HG03469 (cell line): Measurements from ENCODE around the gene ORAI2.
"Not testable (repeated sequence)": the region's sequence is repeated elsewhere in the genome, so short reads cannot be mapped to it uniquely, and the experiment has no call there.

Experiments
- ATAC-seq: cut with Tn5 transposase; IDR thresholded peaks from one replicate; pipeline ENCODE4 v1.9.1; 2021; ENCODE audit warnings: mild to moderate bottlenecking, moderate library complexity, moderate number of reproducible peaks; ENCODE audit not compliant: unreplicated experiment

ORAI2 gene

DNA sequence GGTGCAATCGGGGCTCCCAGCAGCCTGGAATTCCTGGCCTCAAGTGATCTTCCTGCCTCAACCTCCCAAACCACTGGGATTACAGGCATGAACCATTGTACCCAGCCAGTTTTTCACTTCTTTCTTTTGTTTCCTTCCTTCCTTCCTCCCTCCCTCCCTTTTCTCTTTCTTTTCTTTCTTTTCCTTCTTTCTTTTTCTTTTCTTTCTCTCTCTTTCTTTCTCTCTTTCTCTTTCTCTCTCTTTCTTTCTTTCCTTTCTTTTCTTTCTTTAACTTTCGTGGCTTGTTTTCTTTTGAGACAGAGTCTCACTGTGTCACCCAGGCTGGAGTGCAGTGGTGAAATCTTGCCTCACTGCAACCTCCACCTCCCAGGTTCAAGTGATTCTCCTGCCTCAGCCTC lies 12.3 kb downstream of the ORAI2 start:
- ATAC-seq = no peak

DNA sequence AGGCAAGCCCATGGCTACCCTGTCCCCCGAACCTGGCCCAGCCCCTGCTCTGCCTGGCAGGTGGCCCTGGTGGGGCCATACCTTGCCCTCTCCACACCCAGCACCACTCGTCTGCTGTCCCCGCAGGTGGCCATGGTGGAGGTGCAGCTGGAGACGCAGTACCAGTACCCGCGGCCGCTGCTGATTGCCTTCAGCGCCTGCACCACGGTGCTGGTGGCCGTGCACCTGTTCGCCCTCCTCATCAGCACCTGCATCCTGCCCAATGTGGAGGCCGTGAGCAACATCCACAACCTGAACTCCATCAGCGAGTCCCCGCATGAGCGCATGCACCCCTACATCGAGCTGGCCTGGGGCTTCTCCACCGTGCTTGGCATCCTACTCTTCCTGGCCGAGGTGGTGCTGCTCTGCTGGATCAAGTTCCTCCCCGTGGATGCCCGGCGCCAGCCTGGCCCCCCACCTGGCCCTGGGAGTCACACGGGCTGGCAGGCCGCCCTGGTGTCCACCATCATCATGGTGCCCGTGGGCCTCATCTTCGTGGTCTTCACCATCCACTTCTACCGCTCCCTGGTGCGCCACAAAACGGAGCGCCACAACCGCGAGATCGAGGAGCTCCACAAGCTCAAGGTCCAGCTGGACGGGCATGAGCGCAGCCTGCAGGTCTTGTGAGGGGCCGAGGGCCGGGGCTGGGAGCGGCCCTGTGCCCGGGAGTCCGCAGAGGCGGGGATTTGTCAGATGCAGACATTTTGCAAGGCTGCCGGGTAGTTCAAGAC lies 13.2 kb downstream of the ORAI2 start:
- no peak for ATAC-seq

GRCh38 chr7:102447311-102447710 lies 13.9 kb downstream of the ORAI2 start:
- ATAC-seq = no peak

DNA sequence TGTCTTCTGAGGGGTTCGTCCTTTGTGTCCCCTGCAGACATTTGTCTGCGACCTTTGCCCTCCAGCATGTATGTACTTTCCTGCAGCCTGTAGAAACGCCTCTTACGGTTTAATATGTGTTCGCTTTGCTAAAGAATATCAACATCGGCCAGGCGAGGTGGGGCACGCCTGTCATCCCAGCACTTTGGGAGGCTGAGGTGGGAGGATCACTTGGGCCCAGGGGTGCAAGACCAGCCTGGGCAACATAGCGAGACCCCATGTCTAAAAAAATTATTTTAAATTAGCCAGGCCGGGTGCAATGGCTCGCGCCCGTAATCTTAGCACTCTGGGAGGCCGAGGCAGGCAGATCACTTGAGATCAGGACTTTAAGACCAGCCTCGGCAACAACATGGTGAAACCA lies 15.8 kb downstream of the ORAI2 start:
- no peak for ATAC-seq

DNA sequence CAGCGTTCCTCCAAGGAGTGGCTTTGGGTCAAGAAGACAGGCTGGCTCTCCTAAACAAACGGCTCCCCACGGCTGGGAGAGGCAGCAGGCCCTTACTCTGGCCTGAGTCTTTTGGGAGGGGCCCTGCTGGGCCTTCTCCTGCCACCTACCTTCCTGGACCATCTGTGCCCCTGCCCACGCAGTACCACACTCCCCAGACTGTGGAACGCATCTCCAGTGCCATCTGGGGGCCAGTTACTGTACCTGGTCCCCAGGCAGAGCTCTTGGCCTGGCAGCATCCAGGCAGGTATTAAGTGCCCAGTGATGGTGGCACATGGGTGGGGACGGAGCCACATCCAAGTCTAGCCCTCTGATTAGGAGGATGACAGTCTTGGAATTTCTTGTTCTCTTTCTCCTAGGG lies 16.9 kb downstream of the ORAI2 start:
- no peak for ATAC-seq

GRCh38 chr7:102451371-102452054 lies 18.1 kb downstream of the ORAI2 start:
- no peak for ATAC-seq

DNA sequence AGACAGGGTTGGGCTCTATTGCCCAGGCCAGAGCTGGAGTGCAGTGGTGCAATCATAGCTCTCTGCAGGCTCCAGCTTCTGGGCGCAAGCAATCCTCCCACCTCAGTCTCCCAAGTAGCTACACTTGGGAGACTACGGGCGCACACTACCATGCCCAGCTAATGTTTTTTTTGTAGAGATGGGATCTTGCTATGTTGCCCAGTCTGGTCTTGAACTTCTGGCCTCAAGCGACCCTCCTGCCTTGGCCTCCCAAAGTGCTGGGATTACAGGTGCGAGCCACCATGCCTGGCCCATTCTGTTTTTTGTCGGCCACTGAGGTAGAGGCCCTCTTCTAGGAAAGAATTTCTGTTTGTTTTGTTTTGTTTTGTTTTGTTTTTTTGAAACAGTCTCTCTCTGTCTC lies 19.1 kb downstream of the ORAI2 start:
- ATAC-seq = no peak

- no peak for ATAC-seq
These were observed 19.9 kb downstream of the ORAI2 start for GRCh38 chr7:102453319-102453718.

DNA sequence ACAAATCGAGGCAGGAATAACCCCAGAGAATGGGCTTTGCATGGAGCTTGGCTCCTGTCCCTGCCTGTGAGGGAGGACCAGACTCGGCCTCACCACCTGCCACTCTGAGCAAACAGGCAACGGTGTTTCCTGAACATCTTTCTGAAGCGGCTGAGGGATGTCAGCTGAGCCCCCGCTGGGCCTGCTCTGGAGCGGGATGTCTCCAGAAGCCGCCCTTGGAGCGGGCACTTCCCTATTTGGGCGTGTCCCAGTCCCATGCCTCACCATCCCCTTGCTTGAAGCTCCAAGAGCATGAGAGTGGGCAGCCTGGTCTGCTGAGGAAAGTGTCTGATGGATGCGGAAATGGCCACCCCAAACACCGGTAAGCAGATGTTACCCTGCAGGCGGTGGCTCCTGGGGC lies 21.1 kb downstream of the ORAI2 start:
- no peak for ATAC-seq

DNA sequence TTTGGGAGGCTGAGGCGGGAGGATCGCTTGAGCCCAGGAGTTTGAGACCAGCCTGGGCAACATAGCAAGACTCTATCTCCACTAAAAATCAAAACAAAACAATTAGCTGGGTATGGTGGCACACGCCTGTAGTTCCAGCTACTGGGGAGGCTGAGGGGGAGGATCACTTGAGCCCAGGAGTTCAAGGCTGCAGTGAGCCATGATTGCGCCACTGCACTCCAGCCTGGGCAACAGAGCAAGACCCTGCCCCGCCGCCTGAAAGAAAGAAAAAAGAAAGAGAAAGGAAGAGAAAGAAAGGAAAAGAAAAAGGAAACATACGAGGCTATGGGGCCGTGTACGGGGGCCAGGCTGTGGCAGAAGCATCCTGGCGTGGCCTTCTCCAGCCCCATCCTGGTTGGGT lies 21.6 kb downstream of the ORAI2 start:
- ATAC-seq = not testable (repeated sequence)

- no peak for ATAC-seq
These were observed 22.2 kb downstream of the ORAI2 start for GRCh38 chr7:102455596-102455995.

DNA sequence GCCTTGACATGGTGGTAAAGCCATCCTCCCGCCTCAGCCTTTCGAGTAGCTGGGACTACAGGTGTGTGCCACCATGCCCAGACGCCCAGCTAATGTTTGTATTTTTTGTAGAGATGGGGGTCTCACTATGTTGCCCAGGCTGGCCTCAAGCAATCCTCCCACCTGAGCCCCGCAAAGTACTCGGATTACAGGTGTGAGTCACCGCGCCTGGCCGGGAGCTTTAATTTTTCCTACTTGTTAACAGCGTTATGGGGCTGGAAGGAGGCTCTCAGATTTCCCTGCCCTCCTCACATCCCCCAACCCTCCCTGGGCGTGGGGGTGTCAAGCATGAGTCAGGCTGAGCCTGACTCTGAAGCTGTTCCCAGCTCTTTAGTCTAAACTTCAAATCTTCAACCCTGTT lies 23.0 kb downstream of the ORAI2 start:
- ATAC-seq = no peak

- ATAC-seq = no peak
These were observed 24.1 kb downstream of the ORAI2 start for GRCh38 chr7:102457352-102457924.

DNA sequence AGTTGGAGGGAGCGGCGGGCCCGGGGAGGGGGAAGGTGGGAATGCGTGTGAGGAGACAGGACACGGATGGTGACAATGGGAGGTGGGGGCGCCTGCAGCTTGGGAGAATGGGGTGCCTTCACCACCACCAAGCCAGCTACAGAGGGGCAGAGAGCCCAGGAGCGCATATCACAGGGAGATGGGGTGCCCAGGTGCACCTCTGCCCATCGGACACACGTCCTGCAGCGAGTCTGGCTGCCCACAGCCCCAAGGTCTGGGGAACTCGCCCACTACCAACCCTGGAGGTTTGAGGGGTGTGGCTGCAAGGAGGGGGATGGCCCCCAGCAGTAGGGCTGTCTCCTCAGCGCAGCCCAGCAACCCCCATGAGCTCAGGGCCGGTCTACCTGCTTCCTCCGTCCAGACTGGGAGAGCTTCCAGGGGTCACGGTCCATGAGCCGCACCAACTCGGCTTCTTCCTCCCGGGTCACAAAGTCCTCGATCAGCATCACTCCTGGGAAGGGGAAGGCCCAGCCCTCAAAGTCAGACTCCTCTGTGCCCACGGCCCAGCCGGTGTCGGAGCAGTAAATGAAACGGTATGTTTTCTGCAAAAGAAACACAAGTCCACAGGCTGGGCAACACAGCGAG lies 26.0 kb downstream of the ORAI2 start:
- no peak for ATAC-seq

DNA sequence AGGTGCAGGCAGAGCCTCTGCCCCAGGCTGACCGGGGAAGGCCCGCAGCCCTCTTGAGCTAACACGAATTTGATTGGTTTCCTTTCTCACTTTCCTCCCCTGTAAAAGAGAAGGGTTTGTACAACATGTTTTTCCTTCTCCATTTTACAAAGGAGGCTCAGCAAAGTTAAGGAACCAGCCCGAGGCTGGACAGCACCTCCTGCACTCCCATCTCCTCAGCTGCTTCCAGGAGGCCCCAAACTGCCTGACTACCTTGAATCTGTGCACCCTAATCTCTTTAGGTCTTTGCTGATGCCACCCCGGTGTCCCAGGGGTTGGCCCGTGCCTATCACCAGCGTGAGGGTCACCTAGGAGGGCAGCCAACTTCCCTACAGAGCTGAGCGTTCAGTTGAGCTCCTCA lies 27.1 kb downstream of the ORAI2 start:
- ATAC-seq = no peak

DNA sequence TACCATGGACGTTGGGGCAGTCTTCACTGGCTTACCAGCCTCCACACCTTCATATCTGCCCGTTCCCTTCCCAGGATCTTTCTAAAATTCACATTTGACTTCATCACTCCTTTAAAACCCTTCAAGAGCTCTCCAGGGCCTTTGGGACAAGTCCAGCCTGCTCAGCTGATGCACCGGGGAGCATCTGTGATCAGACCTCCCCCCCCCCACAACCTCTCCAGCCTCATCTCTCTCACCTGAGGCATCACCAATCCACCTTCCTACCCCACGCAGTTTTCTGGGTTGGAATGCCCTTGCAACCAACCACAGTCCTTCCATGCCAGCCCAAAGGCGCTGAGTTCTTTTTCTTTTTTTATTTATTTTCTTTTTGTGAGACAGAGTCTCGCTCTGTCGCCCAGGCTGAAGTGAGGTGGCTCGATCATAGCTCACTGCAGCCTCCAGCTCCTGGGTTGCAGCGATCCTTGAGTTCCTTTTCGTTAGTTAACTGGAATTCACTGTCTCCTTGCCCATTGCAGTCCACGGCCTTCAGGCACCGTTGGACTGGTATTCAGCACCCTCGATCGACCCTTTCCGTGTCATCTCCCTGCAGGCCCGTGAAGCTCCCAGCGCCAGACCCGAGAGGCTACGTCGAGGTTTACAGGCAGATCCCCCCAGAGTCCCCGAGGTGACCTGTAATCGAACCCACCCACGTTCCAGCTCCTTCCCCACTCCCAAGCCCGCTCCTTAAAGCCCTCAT lies 30.6 kb downstream of the ORAI2 start:
- no peak for ATAC-seq

DNA sequence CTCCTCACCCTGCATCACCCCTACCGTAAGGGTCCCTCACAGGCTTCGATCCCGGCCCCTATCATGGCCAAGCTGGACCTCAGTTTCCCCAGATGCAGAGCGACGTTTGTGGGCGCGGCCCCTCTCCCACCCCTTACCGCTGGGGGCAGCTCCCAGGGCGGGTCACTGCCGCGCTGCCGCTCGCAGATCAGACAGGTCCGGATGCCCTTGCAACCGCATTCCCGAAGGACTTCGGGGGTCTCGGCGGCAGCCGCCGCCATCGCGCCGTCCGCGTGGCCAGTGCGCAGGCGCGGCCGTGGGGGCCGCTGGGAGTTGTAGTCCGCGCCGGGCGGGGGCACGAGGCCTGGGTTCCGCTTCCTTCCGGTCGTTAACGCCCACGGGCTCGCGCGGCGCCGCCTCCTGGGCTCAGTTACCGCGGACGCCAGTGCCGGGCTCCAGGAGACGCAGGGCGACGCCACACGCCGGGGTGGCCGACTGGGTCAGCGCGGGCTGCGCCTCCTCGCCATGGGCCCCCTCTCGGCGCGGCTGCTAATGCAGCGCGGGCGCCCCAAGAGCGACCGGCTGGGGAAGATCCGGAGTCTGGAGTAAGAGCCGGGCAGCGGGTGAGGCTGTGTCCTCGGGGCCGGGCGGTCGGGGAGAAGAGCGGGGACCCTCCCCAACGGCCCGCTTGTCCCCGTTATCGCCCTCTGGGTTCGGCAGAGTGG lies 31.4 kb downstream of the ORAI2 start, which contains the start of the genes ALKBH4 and LRWD1:
Gene ALKBH4, minus strand, starts transcription at position 287 of the 704 bp plus-strand sequence. Its CDS starts 27 bp downstream, at position 260.
Gene LRWD1, plus strand, starts transcription at position 408 of the 704 bp plus-strand sequence. Its CDS starts 97 bp downstream, at position 505.
- peak; percentile 69 for ATAC-seq

DNA sequence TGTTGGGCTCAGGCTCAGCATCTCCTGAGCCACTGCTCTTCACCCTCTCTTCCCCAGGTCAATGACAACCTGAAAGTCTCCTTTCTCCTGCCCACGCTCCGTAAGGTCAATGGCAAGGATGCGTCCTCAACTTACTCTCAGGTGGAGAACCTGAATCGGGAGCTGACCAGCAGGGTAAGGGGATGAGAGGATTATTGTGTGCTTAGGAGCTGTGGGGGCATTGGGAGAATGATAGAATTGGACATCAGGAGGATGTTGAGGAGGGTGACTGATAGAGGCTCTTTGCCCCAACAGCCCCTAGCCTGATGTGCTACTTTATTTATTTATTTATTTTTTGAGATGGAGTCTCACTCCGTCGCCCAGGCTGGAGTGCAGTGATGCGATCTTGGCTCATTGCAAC lies 32.7 kb downstream of the ORAI2 start:
- ATAC-seq = no peak

DNA sequence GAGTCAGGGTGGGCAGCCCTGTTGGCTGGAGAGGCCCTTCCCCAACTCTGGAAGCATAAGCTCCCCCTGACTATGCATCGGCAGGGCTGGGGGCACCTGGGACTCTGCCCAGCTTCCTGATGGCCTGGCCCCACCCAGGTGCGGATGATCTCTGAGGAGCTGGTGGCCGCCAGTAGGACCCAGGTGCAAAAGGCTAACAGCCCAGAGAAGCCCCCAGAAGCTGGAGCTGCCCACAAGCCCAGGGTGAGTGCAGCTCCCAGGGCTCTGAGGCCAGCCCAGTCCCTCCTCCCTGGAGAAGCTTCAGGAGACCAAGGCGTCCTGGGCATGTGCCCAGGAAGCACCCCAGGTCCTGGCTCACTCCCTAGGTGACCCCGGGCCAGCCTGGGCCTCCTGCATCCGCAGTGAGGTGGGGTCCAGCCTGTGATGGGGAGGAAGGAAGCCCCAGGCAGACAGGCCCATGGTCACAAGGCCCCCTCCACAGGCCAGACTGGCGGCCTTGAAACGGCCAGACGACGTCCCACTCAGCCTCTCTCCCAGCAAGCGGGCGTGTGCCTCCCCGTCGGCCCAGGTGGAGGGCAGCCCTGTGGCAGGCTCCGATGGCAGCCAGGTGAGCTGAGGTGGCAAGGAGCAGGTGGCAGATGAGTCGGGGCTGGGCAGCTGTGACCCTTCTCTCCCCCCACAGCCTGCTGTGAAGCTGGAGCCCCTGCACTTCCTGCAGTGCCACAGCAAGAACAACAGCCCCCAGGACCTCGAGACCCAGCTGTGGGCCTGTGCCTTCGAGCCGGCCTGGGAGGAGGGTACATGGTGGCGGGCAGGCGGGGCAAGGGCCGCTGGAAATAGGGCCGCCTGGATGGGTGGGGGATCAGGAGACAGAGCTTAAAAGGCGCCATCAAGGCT lies 34.5 kb downstream of the ORAI2 start:
- ATAC-seq = no peak
